Head of caudate nucleus (tissue), 42 donors: ENCODE measurements around the gene NR4A1.
A peak's percentile ranks its signal among the peaks of the same experiment; 100 is the strongest.

ENCODE experiments used
- DNase-seq, 42 donors: peaks; one replicate each; pipeline versions ENCODE4 v3.0.0 to v3.0.0-alpha.2; 2020 to 2021; ENCODE audit warnings: mixed read lengths in 7 of 42
- intact Hi-C: fragments of 100-400 bp; cut with DNase I; formaldehyde crosslinking; loops from one replicate; pipeline ENCODE4 v1.15.0; 2022

The NR4A1 gene

GRCh38 chr12:52014567-52015530, 36.4 kb upstream of the NR4A1 start:
- intact Hi-C loops: no loop called here
- peak in 2 of 42 donors; percentile 36 to 39 for DNase-seq

- peak in 2 of 42 donors; percentile 30 to 36 for DNase-seq
- intact Hi-C loops: no loop called here
These were observed 35.7 kb upstream of the NR4A1 start for GRCh38 chr12:52015532-52016041.

- intact Hi-C loops: no loop called here
- no peak for DNase-seq
These were observed 32.7 kb upstream of the NR4A1 start for GRCh38 chr12:52018433-52019112.

GRCh38 chr12:52019113-52019770, 32.0 kb upstream of the NR4A1 start:
- intact Hi-C loops: no loop called here
- DNase-seq: peak in 40 of 42 donors; percentile 48 to 93 (median 76)

GRCh38 chr12:52020539-52021336, 30.5 kb upstream of the NR4A1 start:
- intact Hi-C loops: no loop called here
- peak in 38 of 42 donors; percentile 46 to 84 (median 72) for DNase-seq

- intact Hi-C loops: loop anchor here (1.0 kb wide), 1 partner anchor 18 kb away; no protein-coding TSS in a partner anchor
- DNase-seq: no peak
These were observed 28.4 kb upstream of the NR4A1 start for GRCh38 chr12:52022841-52023181.

- DNase-seq: peak; percentile 73 to 95 (median 89)
- intact Hi-C loops: loop anchor here (1.0 kb wide), 1 partner anchor 18 kb away; no protein-coding TSS in a partner anchor
These were observed 27.9 kb upstream of the NR4A1 start for GRCh38 chr12:52023182-52023975.

- no peak for DNase-seq
- intact Hi-C loops: loop anchor here (1.0 to 2.0 kb wide), 2 partner anchors 19 to 59 kb away; no protein-coding TSS in a partner anchor
These were observed 27.1 kb upstream of the NR4A1 start for GRCh38 chr12:52023976-52024688.

GRCh38 chr12:52024845-52025230, 26.4 kb upstream of the NR4A1 start:
- intact Hi-C loops: loop anchor here (2.0 kb wide), 1 partner anchor 58 kb away; no protein-coding TSS in a partner anchor
- DNase-seq: peak in 6 of 42 donors; percentile 31 to 72 (median 49)

GRCh38 chr12:52026263-52026662, 25.0 kb upstream of the NR4A1 start:
- intact Hi-C loops: no loop called here
- no peak for DNase-seq

- intact Hi-C loops: no loop called here
- DNase-seq: no peak
These were observed 24.0 kb upstream of the NR4A1 start for GRCh38 chr12:52027085-52027843.

GRCh38 chr12:52029685-52030084, 21.6 kb upstream of the NR4A1 start:
- intact Hi-C loops: loop anchor here (10.0 kb wide), 1 partner anchor 975 kb away; the partner anchor contains the start of gene EIF4B
- DNase-seq: peak in 7 of 42 donors; percentile 48 to 76 (median 63)

GRCh38 chr12:52032446-52032803, 18.8 kb upstream of the NR4A1 start:
- DNase-seq: peak in 17 of 42 donors; percentile 35 to 83 (median 65)
- intact Hi-C loops: loop anchor here (10.0 kb wide), 1 partner anchor 972 kb away; the partner anchor contains the start of gene EIF4B

- intact Hi-C loops: loop anchor here (10.0 kb wide), 1 partner anchor 972 kb away; the partner anchor contains the start of gene EIF4B
These were observed 18.3 kb upstream of the NR4A1 start for GRCh38 chr12:52032804-52033445.

GRCh38 chr12:52033446-52034140, 17.6 kb upstream of the NR4A1 start:
- intact Hi-C loops: loop anchor here (10.0 kb wide), 1 partner anchor 971 kb away; the partner anchor contains the start of gene EIF4B
- DNase-seq: no peak

More at GRCh38 chr12:52032804-52033445, 18.3 kb upstream of the NR4A1 start:
- peak; percentile 93 to 99 (median 98) for DNase-seq
